GM18505 (cell line): Measurements from ENCODE around the gene COL6A5.
"Not testable (repeated sequence)": the region's sequence is repeated elsewhere in the genome, so short reads cannot be mapped to it uniquely, and the experiment has no call there.

Experiments
- ATAC-seq: cut with Tn5 transposase; IDR thresholded peaks from one replicate; pipeline ENCODE4 v1.9.1; 2021; ENCODE audit not compliant: unreplicated experiment
- POLR2A ChIP-seq: IDR thresholded peaks from 4 replicates; pipeline ENCODE4 v1.6.1; 2011; ENCODE audit warnings: borderline replicate concordance; ENCODE audit not compliant: insufficient read depth, insufficient read length; ENCODE audit errors: extremely low read depth

The COL6A5 gene

GRCh38 chr3:130433306-130433705 lies 87.8 kb downstream of the COL6A5 start:
- no peak for TF ChIP-seq POLR2A
- no peak for ATAC-seq

GRCh38 chr3:130442284-130442683 lies 96.8 kb downstream of the COL6A5 start:
- no peak for ATAC-seq

GRCh38 chr3:130446840-130447239 lies 101.4 kb downstream of the COL6A5 start:
- ATAC-seq, result not testable (repeated sequence)

More at GRCh38 chr3:130442284-130442683, 96.8 kb downstream of the COL6A5 start:
- no peak for TF ChIP-seq POLR2A

- not testable (repeated sequence) for ATAC-seq
Measured at GRCh38 chr3:130448155-130448554, 102.7 kb downstream of the COL6A5 start.

- no peak for TF ChIP-seq POLR2A
Measured at GRCh38 chr3:130456540-130456939, 111.1 kb downstream of the COL6A5 start.

GRCh38 chr3:130457671-130458070 lies 112.2 kb downstream of the COL6A5 start:
- TF ChIP-seq POLR2A, result no peak
- no peak for ATAC-seq

More at GRCh38 chr3:130456540-130456939, 111.1 kb downstream of the COL6A5 start:
- no peak for ATAC-seq

GRCh38 chr3:130459944-130460343 lies 114.5 kb downstream of the COL6A5 start:
- no peak for TF ChIP-seq POLR2A
- no peak for ATAC-seq

GRCh38 chr3:130462089-130462488 lies 116.6 kb downstream of the COL6A5 start:
- no peak for ATAC-seq
- TF ChIP-seq POLR2A, result no peak

GRCh38 chr3:130463221-130463620 lies 117.7 kb downstream of the COL6A5 start:
- no peak for TF ChIP-seq POLR2A
- no peak for ATAC-seq

GRCh38 chr3:130465521-130465920 lies 120.0 kb downstream of the COL6A5 start:
- ATAC-seq, result no peak
- TF ChIP-seq POLR2A, result no peak

GRCh38 chr3:130468311-130468710 lies 122.8 kb downstream of the COL6A5 start:
- no peak for TF ChIP-seq POLR2A
- ATAC-seq, result no peak

- no peak for ATAC-seq
- TF ChIP-seq POLR2A, result no peak
Measured at GRCh38 chr3:130470126-130470525, 124.7 kb downstream of the COL6A5 start.

GRCh38 chr3:130473416-130473815 lies 127.9 kb downstream of the COL6A5 start:
- no peak for TF ChIP-seq POLR2A
- no peak for ATAC-seq

- ATAC-seq, result no peak
- TF ChIP-seq POLR2A, result no peak
Measured at GRCh38 chr3:130480736-130481135, 135.3 kb downstream of the COL6A5 start.

- TF ChIP-seq POLR2A, result no peak
Measured at GRCh38 chr3:130488288-130488687, 142.8 kb downstream of the COL6A5 start.

More at GRCh38 chr3:130488288-130488687, 142.8 kb downstream of the COL6A5 start:
- no peak for ATAC-seq
